ELR (cell line): ENCODE measurements around the gene LRRC1.

ENCODE experiments used
- DNase-seq: peaks from one replicate; pipeline ENCODE4 v3.0.0-alpha.2; 2015; ENCODE audit warnings: low read depth

Gene LRRC1

GRCh38 chr6:53846250-53846649 lies 51.4 kb downstream of the LRRC1 start:
- DNase-seq, result no peak

GRCh38 chr6:53847796-53848314 lies 53.0 kb downstream of the LRRC1 start:
- DNase-seq, result no peak

DNA sequence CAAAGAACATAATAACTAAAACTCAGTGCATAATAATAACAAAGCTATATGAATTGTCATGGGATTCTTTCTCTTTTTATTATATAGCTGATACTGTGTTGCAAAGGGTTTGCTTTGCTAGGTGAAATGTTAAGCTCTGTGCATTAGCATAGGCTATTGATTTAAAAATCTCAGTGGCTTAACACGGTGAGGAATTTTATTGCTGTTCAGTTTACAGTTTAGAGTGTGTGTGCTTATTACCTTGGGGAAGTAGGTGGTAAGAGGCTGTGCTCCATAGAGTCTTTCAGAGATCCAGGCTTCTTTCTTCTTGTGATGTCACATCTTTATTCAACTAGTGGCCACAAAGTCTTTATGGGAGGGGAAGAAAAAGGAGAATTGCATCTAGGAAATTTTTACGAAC lies 55.7 kb downstream of the LRRC1 start:
- no peak for DNase-seq

DNA sequence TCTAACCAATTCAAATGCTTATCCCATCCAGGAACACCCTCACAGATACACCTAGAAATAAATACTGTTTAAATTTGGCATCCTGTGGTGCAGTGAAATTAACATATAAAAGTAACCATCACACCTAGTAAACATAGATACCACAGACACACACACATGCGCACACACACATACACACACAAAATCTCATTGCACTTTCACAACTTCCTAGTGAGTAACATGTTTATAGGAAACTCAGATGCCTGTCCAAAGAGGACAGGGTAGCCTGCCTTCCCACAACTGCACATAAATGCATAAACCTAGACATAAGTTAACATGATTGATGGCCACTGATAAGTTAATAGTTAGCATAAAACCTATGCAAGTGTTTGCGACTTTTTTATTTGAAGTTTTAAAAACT lies 56.8 kb downstream of the LRRC1 start:
- DNase-seq, result no peak

DNA sequence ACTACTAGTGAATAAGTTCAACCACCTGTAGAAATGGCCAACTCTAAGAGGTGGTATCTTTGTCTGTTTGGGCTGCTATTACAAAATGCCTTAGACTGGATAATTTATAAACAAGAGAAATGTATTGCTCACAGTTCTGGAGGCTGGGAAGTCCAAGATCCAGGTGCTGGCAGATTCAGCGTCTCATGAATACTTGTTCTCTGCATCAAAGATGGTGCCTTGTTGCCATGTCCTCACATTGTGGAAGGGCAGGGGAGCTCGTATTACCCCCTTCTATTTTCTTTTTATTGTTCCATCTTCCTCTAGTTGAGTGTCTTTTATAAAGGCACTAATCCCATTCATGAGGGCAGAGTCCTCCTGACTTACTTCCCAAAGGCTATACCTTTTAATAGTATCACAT lies 58.0 kb downstream of the LRRC1 start:
- DNase-seq, result no peak

- no peak for DNase-seq
Measured at GRCh38 chr6:53854843-53855567, 60.2 kb downstream of the LRRC1 start.

- no peak for DNase-seq
Measured at GRCh38 chr6:53855940-53856339, 61.1 kb downstream of the LRRC1 start.

GRCh38 chr6:53857318-53858094 lies 62.7 kb downstream of the LRRC1 start:
- DNase-seq, result no peak

- DNase-seq, result no peak
Measured at GRCh38 chr6:53858196-53858595, 63.4 kb downstream of the LRRC1 start.

GRCh38 chr6:53858913-53859312 lies 64.1 kb downstream of the LRRC1 start:
- no peak for DNase-seq

DNA sequence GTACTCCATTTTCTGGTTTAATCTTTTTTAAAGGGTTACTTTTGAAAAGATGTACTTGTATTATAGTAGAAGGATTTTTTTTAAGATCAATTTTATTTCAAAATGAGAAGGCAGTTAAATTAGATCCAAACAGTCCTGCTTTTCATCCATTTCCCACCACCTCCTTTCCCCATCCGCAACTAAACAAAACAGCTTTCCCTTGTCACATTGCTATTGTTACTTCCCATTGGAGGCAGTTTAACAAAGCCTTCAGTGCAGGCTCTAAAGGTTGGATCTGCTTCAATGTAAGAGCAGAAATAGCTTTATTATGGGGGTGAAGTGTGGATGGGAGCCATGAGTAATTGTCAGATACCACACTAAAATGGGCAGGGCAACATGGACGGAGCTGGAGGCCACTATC lies 65.7 kb downstream of the LRRC1 start:
- no peak for DNase-seq

- no peak for DNase-seq
Measured at GRCh38 chr6:53861518-53861917, 66.7 kb downstream of the LRRC1 start.

DNA sequence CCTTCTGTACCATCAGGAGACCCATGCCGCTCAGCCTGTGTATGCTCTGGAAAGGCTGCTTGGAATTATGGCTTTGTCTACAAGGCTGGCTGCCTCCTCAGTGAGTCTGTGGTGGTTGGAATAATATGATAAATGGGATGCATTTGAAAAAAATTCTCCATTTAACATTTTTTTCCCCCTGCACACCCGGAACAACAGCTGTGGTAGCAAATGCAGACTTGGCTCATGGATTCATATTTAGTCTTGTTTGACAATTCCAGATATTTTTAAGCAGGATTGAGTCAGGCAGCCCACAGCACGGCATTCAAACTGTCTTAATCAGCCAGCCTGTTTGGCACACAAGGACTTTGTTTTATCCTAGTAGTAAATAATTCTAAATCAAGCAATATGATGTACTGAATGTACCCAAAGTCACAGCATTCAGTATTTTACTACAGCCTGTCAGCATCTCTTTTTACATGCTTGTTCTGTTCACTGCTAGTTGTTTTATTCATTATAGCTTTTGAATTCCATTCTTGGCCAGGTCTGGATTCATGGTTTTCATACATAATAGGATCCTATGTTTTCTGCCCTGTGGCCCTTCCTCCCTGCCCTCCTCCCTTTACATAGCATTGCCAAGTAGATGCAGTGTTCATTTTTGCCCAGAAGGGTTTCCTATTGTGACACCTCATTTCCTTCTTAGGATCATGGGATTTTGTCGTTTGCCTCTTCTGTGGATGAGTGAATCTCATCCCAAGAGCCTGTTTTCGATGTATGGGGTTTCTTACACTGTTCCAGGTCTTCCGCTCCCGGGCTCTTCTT lies 68.1 kb downstream of the LRRC1 start:
- peak; percentile 30 for DNase-seq

GRCh38 chr6:53864781-53865180 lies 70.0 kb downstream of the LRRC1 start:
- no peak for DNase-seq

DNA sequence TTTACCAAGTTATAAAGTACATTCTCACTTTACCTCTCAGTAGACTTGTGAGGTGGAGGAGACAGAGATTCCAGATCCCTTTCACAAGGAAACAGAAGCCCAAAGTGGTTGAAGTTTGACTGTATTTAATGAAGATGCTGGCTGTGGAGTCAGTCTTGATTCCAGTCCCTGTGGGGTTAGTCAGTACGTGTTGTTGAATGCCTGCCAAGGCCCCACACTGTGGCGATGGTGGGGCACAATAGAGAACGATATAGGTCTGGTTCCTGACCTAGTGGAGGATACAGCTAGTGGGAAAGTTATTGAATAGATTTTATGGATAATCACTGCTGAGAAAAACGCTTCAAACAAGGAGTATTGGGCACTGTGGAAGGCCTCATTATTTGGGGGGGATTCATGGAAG lies 71.4 kb downstream of the LRRC1 start:
- DNase-seq, result no peak

- no peak for DNase-seq
Measured at GRCh38 chr6:53868626-53869025, 73.8 kb downstream of the LRRC1 start.

GRCh38 chr6:53869964-53870363 lies 75.2 kb downstream of the LRRC1 start:
- no peak for DNase-seq

GRCh38 chr6:53873922-53874321 lies 79.1 kb downstream of the LRRC1 start:
- DNase-seq, result peak; percentile 62

- no peak for DNase-seq
Measured at GRCh38 chr6:53874964-53875363, 80.2 kb downstream of the LRRC1 start.

- no peak for DNase-seq
Measured at GRCh38 chr6:53877151-53877550, 82.3 kb downstream of the LRRC1 start.

DNA sequence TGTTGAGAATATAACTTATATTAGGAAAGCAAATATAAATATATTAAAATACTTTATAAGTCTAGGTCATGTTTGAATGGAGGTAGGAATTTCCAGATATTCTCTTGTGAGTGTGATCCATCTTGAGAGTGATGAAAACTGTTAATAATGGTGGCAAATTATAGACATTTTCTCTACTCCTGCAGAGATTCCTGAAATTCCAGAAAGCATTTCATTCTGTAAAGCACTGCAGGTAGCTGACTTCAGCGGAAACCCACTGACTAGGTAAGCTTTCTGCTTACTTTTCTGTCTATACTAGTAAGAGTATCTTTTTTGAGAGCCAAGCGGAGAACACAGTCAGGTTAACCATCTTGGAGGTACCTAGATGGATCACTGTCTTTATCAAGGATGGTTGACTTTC lies 84.0 kb downstream of the LRRC1 start:
- DNase-seq, result no peak

DNA sequence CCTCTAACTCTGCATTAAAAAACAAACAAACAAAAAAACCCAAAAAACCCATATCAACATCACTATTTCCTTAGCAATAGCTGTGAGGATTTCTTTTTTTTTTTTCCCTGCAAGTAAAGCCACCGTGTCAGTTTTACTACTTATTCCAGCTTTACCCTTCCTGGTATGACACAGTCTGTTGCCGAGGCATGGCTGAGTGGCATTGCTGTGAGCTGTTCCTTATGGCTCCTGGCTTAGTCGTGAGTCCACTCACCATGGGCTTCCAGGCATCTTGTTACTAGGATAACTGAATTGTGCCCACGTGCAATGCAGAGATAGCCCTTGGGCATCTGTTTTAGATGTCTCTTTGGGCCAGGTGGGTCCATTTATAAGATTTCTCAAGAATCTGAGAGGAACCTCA lies 84.8 kb downstream of the LRRC1 start:
- DNase-seq, result peak; percentile 39

DNA sequence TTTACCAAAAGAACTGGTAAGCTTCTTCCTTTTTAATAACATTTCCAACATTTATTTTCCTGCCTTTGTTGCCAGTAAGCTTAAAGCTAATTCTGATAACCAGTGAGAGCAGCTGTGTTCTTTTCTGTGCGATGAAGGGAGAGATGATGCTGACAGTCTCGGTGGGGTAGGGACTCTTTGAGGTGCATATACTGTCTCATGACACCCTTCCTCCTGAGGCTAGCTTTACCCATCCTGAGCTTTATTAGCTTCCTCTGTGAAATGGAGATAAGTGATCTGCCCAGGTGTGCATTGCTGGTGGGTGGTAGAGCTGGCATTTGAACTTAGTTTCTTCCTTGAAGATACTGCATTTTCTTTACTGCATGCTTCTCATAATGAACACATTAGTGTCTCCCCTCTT lies 92.5 kb downstream of the LRRC1 start:
- DNase-seq, result no peak
